Motor neuron (in vitro differentiated cells): ENCODE measurements around the gene CTSA. TPM values are rescaled to one million over a fixed set of nuclear protein-coding genes. Genes with fewer than 3 reads are reported as not detected.

ENCODE experiments used
- ATAC-seq, 8 experiments: fragments of 200-7000 bp; cut with Tn5 transposase; replicated peaks in 6 of 8; 2 replicates each; pipeline ENCODE4 v1.8.0; 2021; ENCODE audit warnings: mild to moderate bottlenecking in 8 of 8, moderate library complexity in 8 of 8
- H3K27ac ChIP-seq, 2 donors: fragments of 250-450 bp; sonication (Bioruptor Pico); 2 replicates each; pipeline ENCODE4 v1.9.0; 2021; ENCODE audit warnings: antibody characterized with exemption in 2 of 2, mild to moderate bottlenecking in 2 of 2, moderate library complexity in 1 of 2
- H3K4me1 ChIP-seq, 2 donors: fragments of 250-450 bp; sonication (Bioruptor Pico); replicated peaks in 1 of 2; 2 replicates each; pipeline ENCODE4 v1.6.1; 2021; ENCODE audit warnings: antibody characterized with exemption in 2 of 2, mild to moderate bottlenecking in 2 of 2, moderate library complexity in 1 of 2
- H3K4me3 ChIP-seq, 5 donors: fragments of 250-450 bp; sonication (Bioruptor Pico); 2 replicates each; pipeline ENCODE4 v1.9.0; 2021; ENCODE audit warnings: antibody characterized with exemption in 5 of 5, mild to moderate bottlenecking in 5 of 5, moderate library complexity in 4 of 5
- WGBS, 10 experiments: fragments of 450-650 bp; shearing (Covaris generic); methylation state at CpG; one replicate each; pipeline ENCODE4 v1.0.0; 2022; 5-methylcytosine and 5-hydroxymethylcytosine counted together
- in situ Hi-C, 9 experiments: fragments of 400-800 bp; cut with MboI; loops; one replicate each; pipeline ENCODE4 v1.15.0; 2021; ENCODE audit warnings: low sequenced_read_pairs in 9 of 9, low pct_unique_long_range_greater_than_20kb in 2 of 9; ENCODE audit not compliant: unreplicated experiment in 9 of 9
- total RNA-seq, 8 experiments: library from RNA; unstranded; fragments of 300-600 nt; gene quantifications; 2 replicates each; pipeline versions ENCODE4 v1.2.3 to v1.2.4, GENCODE V29; 2022

The CTSA gene
- total RNA-seq, 8 experiments from 2014 or later, result 16.0 to 395 (median 55.2) TPM

- ATAC-seq, result no peak
- 82 to 100% (median 97%) methylated on average over 1 to 6 of the region's 17 CpGs; no CpG with 5 or more reads in 2 of the 10 experiments for WGBS, 10 experiments
- Histone ChIP-seq H3K27ac (no peak overlapping the region), H3K4me3 (no peak overlapping the region), H3K4me1 (peaks cover 2 to 11% of the 10 kb centered on the region in 2 donors)
- in situ Hi-C loops, result no loop called here
Measured at GRCh38 chr20:45907219-45907948, 16.2 kb downstream of the CTSA start.

- ATAC-seq, result no peak
- in situ Hi-C loops, result no loop called here
- H3K4me1 ChIP-seq, result peaks cover 7 to 15% of the 10 kb centered on the region in 2 donors
- no peak overlapping the region for H3K4me3 ChIP-seq
- no peak overlapping the region for H3K27ac ChIP-seq
- WGBS, 10 experiments, result 83 to 100% (median 100%) methylated on average over 1 to 2 of the region's 2 CpGs; no CpG with 5 or more reads in 5 of the 10 experiments
Measured at GRCh38 chr20:45908084-45908483, 16.9 kb downstream of the CTSA start.

- no peak overlapping the region for H3K27ac ChIP-seq
- 40 to 97% (median 91%) methylated on average over 1 to 6 of the region's 12 CpGs; no CpG with 5 or more reads in 5 of the 10 experiments for WGBS, 10 experiments
- peaks cover 7 to 15% of the 10 kb centered on the region in 2 donors for H3K4me1 ChIP-seq
- in situ Hi-C loops, result no loop called here
- no peak overlapping the region for H3K4me3 ChIP-seq
- no peak for ATAC-seq
Measured at GRCh38 chr20:45909336-45909808, 18.2 kb downstream of the CTSA start.

GRCh38 chr20:45909817-45910669, 18.9 kb downstream of the CTSA start:
- ATAC-seq, result no peak
- Histone ChIP-seq H3K4me1 (peaks cover 7 to 15% of the 10 kb centered on the region in 2 donors), H3K27ac (peak overlapping the region; percentile 0 to 41), H3K4me3 (peak overlapping the region; percentile 28 to 50 (median 35))
- WGBS, 10 experiments, result 60 to 100% (median 91%) methylated on average over 1 to 11 of the region's 22 CpGs; no CpG with 5 or more reads in 2 of the 10 experiments
- in situ Hi-C loops, result no loop called here

GRCh38 chr20:45910670-45911485, 19.7 kb downstream of the CTSA start:
- peak overlapping the region; percentile 78 to 84 for H3K27ac ChIP-seq
- H3K4me3 ChIP-seq, result peak overlapping the region; percentile 31 to 50 (median 38)
- in situ Hi-C loops, result no loop called here
- peaks cover 7 to 15% of the 10 kb centered on the region in 2 donors for H3K4me1 ChIP-seq
- 0 to 6% (median 0%) methylated on average over 1 to 7 of the region's 43 CpGs; no CpG with 5 or more reads in 3 of the 10 experiments for WGBS, 10 experiments
- ATAC-seq, result peak; percentile 68 to 88 (median 76)

GRCh38 chr20:45911486-45912343, 20.6 kb downstream of the CTSA start, which contains the start of gene PLTP:
PLTP (minus strand) TSS chr20:45912155; CDS start chr20:45911452, 703 bp downstream.
- WGBS, 10 experiments, result 0% methylated on average over 1 of the region's 58 CpGs; no CpG with 5 or more reads in 8 of the 10 experiments
- in situ Hi-C loops, result no loop called here
- H3K4me1 ChIP-seq, result peaks cover 7 to 15% of the 10 kb centered on the region in 2 donors
- H3K4me3 ChIP-seq, result peak within 1 kb of the TSS; percentile 31 to 50 (median 38)
- peak within 1 kb of the TSS; percentile 78 to 84 for H3K27ac ChIP-seq
- peak; percentile 20 to 74 (median 70) for ATAC-seq

GRCh38 chr20:45912344-45912682, 21.2 kb downstream of the CTSA start:
- Histone ChIP-seq H3K4me3 (peak overlapping the region; percentile 31 to 50 (median 38)), H3K4me1 (peaks cover 7 to 15% of the 10 kb centered on the region in 2 donors), H3K27ac (peak overlapping the region; percentile 78 to 84)
- WGBS, 10 experiments, result 0 to 80% (median 38%) methylated on average over 1 to 4 of the region's 4 CpGs; no CpG with 5 or more reads in 4 of the 10 experiments
- ATAC-seq, result no peak
- in situ Hi-C loops, result no loop called here

- no peak for ATAC-seq
- in situ Hi-C loops, result no loop called here
- 33 to 100% (median 93%) methylated on average over 2 to 3 of the region's 5 CpGs; no CpG with 5 or more reads in 4 of the 10 experiments for WGBS, 10 experiments
- peaks cover 7 to 15% of the 10 kb centered on the region in 2 donors for H3K4me1 ChIP-seq
- no peak overlapping the region for H3K4me3 ChIP-seq
- no peak overlapping the region for H3K27ac ChIP-seq
Measured at GRCh38 chr20:45913116-45913515, 22.0 kb downstream of the CTSA start.

- ATAC-seq, result peak in 3 of 8 experiments; percentile 9 to 27 (median 25)
- in situ Hi-C loops, result no loop called here
- 8 to 90% (median 71%) methylated on average over 1 to 5 of the region's 5 CpGs; no CpG with 5 or more reads in 3 of the 10 experiments for WGBS, 10 experiments
- Histone ChIP-seq H3K4me1 (peaks cover under 1% of the 10 kb centered on the region in 2 donors), H3K4me3 (no peak overlapping the region), H3K27ac (no peak overlapping the region)
Measured at GRCh38 chr20:45917790-45918141, 26.6 kb downstream of the CTSA start.

GRCh38 chr20:45918182-45918737, 27.1 kb downstream of the CTSA start:
- ATAC-seq, result peak in 3 of 8 experiments; percentile 16 to 54 (median 53)
- WGBS, 10 experiments, result 17 to 100% (median 75%) methylated on average over 1 to 5 of the region's 5 CpGs; no CpG with 5 or more reads in 2 of the 10 experiments
- Histone ChIP-seq H3K4me3 (no peak overlapping the region), H3K4me1 (no peaks in the 10 kb centered on the region), H3K27ac (no peak overlapping the region)
- in situ Hi-C loops, result no loop called here

GRCh38 chr20:45918779-45919537, 27.8 kb downstream of the CTSA start:
- 72 to 100% (median 82%) methylated on average over 3 to 7 of the region's 12 CpGs; no CpG with 5 or more reads in 3 of the 10 experiments for WGBS, 10 experiments
- Histone ChIP-seq H3K27ac (no peak overlapping the region), H3K4me1 (no peaks in the 10 kb centered on the region), H3K4me3 (no peak overlapping the region)
- ATAC-seq, result no peak
- in situ Hi-C loops, result no loop called here
